Cardiac fibroblast (primary cell): ENCODE results near the gene SNRK.
A peak's percentile ranks its signal among the peaks of the same experiment; 100 is the strongest.

Experiments used
- DNase-seq, 2 donors: peaks; one replicate each; pipeline versions ENCODE4 v3.0.0 to v3.0.0-alpha.2; 2010; ENCODE audit warnings: low read depth in 2 of 2
- H3K4me3 ChIP-seq, 2 donors: replicated peaks in 1 of 2; 1 replicate in 1 of 2; 2 replicates in 1 of 2; pipeline ENCODE4 v1.5.1; 2011; ENCODE audit warnings: low read depth in 2 of 2, low read length in 2 of 2, mild to moderate bottlenecking in 2 of 2, moderate library complexity in 1 of 2
- TF ChIP-seq, protein P1 (sequence below): IDR thresholded peaks from one replicate; pipeline ENCODE4 v1.5.1; 2011; ENCODE audit warnings: low read depth, mild to moderate bottlenecking, low read length, inconsistent platforms

SNRK gene

DNA sequence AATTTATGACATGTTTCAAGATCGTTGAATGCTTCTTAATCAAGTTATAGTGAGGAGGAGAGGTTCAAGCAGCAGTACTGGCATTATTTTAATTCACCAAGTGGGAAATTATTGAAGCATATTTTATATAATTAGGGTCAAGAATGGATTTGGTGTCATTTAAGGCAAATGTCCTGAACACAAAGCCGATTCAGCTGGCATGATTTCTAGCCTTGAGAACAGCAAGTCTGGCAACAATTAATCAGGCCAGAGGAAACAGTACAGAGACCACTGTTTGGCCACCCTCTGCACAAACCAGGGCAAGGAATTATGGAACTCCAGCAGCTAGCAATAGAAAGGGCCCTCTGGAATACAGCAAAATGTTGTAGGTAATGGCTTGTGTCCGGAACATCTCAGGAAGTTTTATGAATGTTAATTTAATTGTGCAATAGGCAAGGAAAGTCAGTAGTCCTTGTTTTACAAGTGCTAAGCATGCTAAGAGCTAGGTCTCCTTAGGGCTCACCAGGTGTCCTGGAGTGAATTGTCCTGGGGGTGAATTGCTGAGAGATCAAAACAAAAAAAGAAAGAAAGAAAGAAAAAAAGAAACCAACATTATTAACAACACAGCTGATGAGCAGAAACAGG lies 38.7 kb upstream of the SNRK start:
- no peak overlapping the region for H3K4me3 ChIP-seq
- TF ChIP-seq, protein P1, sequence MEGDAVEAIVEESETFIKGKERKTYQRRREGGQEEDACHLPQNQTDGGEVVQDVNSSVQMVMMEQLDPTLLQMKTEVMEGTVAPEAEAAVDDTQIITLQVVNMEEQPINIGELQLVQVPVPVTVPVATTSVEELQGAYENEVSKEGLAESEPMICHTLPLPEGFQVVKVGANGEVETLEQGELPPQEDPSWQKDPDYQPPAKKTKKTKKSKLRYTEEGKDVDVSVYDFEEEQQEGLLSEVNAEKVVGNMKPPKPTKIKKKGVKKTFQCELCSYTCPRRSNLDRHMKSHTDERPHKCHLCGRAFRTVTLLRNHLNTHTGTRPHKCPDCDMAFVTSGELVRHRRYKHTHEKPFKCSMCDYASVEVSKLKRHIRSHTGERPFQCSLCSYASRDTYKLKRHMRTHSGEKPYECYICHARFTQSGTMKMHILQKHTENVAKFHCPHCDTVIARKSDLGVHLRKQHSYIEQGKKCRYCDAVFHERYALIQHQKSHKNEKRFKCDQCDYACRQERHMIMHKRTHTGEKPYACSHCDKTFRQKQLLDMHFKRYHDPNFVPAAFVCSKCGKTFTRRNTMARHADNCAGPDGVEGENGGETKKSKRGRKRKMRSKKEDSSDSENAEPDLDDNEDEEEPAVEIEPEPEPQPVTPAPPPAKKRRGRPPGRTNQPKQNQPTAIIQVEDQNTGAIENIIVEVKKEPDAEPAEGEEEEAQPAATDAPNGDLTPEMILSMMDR = no peak
- no peak for DNase-seq

DNA sequence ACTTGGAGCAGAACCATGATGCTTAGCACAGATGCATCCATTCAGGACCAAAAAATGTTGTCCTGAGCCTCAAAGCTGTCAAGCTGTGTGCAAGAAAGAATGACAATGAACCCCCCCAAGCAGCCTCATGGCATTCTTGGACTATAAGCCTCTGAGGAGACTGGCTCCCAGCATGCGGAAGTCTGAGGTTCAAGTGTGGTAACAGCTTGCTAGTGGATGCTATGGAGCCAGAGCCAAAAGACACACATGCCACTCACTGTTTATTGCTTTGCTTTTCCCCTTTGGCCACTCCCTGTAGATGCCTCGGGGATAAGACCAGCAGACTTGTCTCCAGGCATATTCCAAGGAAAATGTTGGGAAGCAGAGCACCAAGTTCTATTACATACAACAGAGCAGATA lies 38.2 kb upstream of the SNRK start:
- TF ChIP-seq, protein P1 = no peak
- DNase-seq = no peak
- no peak overlapping the region for H3K4me3 ChIP-seq

DNA sequence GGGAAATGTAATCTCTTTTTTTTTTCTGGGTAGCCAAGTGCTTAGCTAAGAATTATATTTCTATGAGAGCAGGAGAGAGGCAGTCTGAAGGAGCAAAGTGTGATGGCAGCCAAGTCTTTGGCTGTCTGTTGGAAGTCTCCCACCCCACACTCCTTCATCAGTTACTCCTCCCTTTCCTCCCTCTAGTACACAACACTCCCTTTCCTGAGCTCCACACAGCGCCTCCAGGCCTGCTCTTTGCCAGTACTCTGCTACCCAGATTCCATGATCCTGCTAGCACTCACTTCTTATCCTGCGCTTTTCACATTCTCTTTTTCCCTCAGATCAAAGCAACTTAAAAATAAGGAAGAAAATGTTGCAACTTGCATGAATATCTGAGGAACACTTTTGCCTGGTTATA lies 37.4 kb upstream of the SNRK start:
- peak in 1 of 2 donors; percentile 16 for DNase-seq
- TF ChIP-seq, protein P1 = no peak
- H3K4me3 ChIP-seq = no peak overlapping the region

DNA sequence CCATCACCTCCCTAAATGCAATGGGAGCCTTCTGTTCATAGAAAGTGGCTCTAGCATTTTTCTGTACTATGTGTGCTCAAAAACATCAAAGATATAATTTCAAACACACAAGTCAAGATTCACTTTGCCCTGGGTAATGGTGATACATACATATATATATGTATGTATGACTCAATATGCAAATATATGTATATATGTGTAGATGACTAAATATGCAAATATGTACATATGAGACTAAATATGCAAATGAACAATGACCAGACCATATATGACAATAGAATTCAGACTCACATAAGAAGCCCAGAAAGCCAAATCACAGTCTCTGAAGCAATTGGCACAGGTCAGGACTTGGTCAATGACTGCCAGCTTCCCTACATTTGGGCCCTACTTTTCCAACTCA lies 36.9 kb upstream of the SNRK start:
- no peak for DNase-seq
- H3K4me3 ChIP-seq = no peak overlapping the region
- TF ChIP-seq, protein P1 = no peak

DNA sequence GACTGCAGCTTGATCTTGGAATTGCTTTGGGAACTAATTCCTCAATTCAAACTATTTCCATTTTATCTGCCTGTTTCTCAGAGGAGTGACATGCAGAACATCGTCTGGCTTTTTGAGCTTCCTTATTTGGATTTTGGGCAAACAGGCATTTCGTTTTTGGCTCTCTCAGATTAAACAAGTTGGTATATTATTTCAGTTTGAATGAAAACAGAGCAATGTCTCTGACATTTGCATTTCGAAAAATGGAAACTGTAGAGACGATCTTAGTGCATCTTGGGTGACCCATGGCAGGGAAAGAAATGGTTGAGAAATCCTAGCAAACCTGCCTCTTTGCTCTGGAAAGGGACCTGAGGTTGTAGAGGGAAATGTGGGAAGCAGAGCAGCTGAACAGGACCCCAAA lies 33.0 kb upstream of the SNRK start:
- DNase-seq = no peak
- TF ChIP-seq, protein P1 = no peak

DNA sequence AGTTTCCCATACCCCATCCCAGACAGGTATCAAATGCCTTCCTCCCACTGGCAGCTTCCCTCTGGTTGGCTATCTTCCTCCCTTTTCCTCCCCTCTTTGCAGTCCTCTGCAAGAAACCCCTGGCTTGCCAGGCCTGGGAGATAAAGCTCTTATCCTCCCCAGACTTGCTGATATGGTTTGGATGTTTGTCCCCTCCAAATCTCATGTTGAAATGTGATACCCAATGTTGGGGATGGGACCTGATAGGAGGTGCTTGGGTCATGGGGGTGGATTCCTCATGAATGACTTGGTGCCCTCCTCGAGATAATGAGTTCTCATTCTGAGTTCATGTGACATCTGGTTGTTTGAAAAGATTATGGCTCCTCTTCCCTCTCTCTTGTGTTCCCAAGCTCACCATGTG lies 32.2 kb upstream of the SNRK start:
- H3K4me3 ChIP-seq = no peak overlapping the region

More for the DNA sequence above, 33.0 kb upstream of the SNRK start:
- no peak overlapping the region for H3K4me3 ChIP-seq

DNA sequence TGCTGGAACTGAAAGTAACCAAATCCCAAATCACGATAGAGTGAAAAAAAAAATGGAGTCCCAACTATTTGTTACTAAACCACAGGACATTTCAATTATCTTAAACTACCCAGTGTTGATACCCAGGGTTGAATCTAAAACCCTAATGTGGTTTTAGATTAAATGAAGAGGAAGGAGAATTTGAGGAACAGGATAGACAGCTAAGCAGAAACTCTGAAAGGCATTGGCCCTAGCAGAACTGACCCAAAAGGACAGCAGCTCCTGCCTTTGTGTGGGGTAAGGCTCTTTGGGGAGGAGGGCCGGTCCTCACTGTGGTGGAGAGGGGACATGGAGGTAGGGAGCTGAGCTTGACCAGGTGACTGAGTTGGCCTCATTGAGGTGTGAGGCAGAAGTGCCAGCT lies 30.7 kb upstream of the SNRK start:
- DNase-seq = no peak
- TF ChIP-seq, protein P1 = no peak
- H3K4me3 ChIP-seq = no peak overlapping the region

More for the DNA sequence above, 32.2 kb upstream of the SNRK start:
- DNase-seq = no peak
- TF ChIP-seq, protein P1 = no peak
